GM21381 (cell line): ENCODE results near the gene UGGT2.
A peak's percentile ranks its signal among the peaks of the same experiment; 100 is the strongest.
"Not testable (repeated sequence)": the region's sequence is repeated elsewhere in the genome, so short reads cannot be mapped to it uniquely, and the experiment has no call there.

ENCODE experiments used
- ATAC-seq: cut with Tn5 transposase; IDR thresholded peaks from one replicate; pipeline ENCODE4 v1.9.1; 2021; ENCODE audit warnings: mild to moderate bottlenecking, moderate library complexity; ENCODE audit not compliant: unreplicated experiment

UGGT2 gene

GRCh38 chr13:95906999-95907398 lies 146.2 kb downstream of the UGGT2 start:
- ATAC-seq, result no peak

- no peak for ATAC-seq
Measured at GRCh38 chr13:95903569-95903968, 149.6 kb downstream of the UGGT2 start.

DNA sequence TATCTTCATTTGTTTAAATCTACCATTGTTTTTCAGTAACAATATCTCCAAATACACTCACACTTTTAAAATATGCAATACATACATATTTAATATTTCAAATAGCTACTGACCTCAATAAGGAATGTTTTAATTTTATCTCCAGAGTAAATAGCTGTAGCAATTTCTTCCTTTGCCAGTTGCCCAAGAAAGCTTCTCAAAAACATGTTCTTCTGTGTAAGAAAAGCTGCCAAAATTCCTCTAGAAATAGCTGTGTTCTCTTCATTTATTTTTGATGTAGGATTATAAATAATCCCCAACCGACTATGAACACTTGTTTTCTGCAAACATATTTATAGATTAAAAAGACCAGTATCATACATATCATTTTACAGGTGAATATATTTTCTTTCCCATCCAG lies 150.5 kb downstream of the UGGT2 start:
- ATAC-seq, result no peak

DNA sequence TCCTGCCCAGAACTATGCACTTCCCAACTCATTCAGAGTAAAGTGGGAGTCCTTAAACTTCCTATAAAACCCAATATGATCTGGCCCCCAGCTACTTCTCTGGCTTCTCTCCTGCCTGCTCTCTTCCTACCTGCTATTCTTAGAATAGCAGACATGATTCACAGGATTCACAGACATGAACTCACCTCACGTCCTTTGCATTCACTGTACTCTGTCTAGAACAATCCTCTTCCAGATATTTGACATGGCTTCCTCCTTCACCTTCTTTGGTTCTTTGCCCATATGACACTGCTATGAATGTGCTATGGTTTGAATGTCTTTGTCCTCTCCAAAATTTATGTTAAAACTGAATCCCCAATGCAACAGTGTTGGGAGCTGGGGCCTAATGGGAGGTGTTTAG lies 154.9 kb downstream of the UGGT2 start:
- no peak for ATAC-seq

DNA sequence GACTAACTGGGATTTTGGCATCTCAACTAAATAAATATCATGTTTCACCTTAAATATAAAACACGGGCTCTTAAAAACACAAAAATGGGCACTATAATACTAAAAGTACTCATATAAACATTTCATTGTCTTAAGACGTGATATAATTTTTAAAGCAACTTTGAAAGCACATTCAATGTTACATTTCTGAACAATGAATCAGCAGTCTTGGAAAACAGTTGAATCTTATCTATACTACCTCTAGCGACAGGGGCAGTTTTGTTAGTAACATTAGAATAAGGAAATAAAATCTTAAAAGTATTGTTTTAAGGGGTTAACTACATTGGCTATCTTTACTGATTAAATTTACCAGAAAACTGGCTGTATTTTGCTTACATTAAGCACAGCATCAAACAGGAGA lies 156.9 kb downstream of the UGGT2 start:
- no peak for ATAC-seq

- ATAC-seq, result no peak
Measured at GRCh38 chr13:95893861-95894260, 159.3 kb downstream of the UGGT2 start.

DNA sequence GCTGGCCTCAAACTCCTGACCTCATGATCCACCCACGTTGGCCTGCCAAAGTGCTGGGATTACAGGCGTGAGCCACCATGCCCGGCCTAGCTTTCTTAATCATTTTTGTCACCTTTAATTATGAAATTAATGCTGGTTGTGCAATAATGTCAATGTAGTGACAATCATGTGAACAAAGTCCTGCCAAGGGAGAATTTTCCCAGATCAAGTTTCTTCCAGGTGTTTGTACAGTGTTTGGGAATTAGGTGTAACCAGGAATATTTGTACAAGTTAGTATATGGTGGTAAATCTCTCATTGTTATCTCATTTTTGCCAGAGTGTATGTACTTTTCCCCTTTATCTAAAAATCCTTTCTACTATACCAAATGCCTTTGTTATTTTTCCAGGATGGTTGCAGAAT lies 171.1 kb downstream of the UGGT2 start:
- no peak for ATAC-seq

DNA sequence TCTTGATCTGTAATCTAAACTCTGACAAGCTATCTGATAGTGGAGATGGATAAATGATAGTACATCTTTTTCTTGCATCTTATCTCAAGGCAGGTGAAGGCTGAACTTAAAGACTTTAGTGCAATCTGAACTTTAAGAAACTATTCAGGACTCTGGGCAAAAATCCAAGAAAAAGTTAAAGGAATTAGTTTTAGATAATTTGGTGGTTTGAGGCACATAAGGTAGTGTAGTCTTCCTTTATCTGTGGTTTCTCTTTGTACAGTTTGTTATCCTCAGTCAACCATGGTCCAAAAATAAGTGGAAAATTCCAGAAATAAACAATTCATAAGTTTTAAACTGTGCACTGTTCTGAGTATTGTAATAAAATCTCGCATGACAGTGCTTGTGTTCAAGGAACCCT lies 172.9 kb downstream of the UGGT2 start:
- ATAC-seq, result no peak

DNA sequence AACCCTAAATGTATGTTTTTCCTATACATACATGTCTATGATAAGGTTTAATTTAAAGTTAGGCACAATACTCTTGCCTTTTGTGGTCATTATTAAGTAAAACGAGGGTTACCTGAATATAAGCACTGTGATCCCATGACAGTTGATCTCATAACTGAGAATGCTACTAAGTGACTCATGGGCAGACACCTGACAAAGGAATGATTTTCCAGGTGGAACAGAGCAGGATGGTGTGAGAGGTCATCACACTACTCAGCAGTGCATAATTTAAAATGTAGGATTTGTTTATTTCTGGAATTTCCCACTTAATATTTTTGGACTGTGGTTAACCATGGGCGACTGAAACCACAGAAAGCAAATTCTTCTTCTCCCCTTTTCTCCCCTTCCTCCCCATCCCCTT lies 178.9 kb downstream of the UGGT2 start:
- ATAC-seq, result no peak

GRCh38 chr13:95870421-95870820 lies 182.8 kb downstream of the UGGT2 start:
- no peak for ATAC-seq

DNA sequence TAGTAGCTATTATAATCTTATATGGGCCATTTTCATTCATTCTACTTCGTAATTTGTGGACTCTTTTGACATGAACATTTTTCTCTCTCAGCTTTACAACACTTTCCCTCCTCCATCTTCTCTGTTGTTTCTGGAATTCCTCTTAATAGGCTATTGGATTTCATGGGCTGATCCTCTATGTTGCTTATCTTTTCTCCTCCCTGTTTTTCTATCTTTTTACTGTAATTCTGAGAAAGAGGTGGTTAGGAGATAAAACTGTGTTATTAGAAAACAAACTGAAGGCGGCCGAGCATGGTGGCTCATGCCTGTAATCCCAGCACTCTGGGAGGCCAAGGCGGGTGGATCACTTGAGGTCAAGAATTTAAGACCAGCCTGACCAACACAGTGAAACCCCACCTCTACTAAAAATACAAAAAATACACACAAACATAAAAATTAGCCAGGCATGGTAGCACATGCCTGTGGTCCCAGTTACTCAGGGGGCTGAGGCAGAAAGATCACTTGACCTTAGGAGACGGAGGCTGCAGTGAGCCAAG lies 188.1 kb downstream of the UGGT2 start:
- no peak for ATAC-seq

DNA sequence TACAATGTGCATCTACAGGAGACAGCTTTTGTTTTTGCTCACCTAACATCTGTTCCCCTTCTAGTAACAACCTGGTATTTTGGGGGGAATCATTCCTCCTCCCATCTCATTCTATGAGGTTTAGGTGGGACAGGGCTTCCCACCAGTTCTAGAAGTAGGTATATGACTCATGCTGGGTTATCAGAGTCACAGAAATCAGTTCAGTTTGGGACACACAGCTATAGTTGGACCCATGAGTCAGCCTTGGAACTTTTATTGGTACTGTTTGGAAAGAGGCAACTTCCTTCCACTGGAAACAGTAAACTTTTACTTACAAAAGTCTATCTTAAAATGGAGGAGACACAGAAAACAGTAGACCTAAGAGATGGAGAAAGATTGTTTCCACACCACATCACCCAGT lies 190.8 kb downstream of the UGGT2 start:
- ATAC-seq, result no peak

GRCh38 chr13:95861296-95861695 lies 191.9 kb downstream of the UGGT2 start:
- no peak for ATAC-seq

DNA sequence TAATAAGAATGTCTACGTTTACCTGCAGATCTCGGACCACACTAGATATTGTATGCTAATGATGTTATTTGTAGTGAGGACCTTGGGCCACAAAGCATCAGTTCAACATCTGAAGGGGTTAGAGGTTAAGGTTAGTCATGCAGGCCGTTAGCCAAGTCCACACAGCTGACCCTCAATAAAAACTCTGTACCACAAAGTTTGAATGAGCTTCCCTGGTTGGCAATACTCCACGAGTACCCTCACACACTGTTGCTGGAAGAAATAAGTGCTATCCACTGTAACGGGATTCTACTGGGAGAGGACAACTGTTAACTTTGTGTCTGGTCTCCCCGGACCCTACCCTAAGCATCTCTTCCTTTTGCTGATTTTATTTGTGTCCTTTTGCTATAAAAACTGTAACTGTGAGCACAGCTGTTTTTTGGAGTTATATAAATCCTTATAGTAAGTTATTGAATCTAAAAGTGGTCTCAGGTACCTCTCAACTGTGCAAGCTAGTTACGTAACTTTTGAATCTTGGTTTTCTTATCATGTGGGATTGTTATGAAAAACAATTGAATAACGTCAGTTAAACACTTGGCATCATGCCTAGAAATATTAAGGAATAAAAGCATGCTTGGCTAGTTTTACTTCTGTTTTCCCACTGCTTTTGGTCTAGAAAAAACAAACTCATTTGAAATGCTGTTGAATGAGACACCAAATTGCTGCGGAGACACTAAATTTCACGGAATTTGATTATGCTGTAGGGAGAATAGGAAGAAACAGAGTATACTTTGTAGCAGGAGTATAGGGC lies 194.7 kb downstream of the UGGT2 start:
- ATAC-seq, result no peak

- ATAC-seq, result not testable (repeated sequence)
Measured at GRCh38 chr13:95845656-95846055, 207.5 kb downstream of the UGGT2 start.

DNA sequence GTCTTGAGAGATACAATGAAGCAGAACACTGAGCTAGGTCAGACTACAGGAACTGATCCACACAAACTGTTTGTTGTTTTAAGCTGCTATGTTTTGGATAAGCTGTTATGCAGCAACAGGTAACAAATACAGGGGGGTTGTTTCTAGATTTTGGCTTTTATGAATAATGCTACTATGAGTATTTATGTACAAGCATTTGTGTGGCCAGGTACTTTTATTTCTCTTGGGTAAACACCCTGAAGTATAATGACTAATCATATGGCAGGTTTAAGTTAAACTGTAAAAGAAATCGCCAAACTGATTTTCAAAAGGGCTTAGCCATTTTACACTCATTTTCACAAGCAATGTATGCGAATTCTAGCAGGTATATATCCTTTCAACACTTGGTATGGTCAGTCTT lies 210.3 kb downstream of the UGGT2 start:
- ATAC-seq, result no peak

DNA sequence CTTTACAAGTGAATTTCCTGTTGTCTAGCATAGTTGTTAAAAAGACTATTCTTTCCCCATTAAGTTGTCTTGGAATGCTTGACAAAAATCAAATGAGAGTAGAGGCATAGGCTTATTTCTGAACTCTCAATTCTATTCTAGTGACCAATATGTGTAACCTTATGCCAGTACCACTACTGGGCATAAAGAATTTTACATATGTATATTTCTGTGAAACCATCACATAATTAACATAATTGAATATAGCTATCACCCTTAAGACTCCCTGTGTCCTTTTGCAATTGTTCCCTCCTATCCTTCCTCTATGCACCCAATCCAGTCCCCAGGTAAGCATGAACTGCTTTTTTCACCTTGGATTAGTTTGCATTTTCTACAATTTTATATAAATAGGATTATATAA lies 211.3 kb downstream of the UGGT2 start:
- ATAC-seq, result no peak

GRCh38 chr13:95834134-95834765 lies 219.0 kb downstream of the UGGT2 start:
- peak; percentile 88 for ATAC-seq

DNA sequence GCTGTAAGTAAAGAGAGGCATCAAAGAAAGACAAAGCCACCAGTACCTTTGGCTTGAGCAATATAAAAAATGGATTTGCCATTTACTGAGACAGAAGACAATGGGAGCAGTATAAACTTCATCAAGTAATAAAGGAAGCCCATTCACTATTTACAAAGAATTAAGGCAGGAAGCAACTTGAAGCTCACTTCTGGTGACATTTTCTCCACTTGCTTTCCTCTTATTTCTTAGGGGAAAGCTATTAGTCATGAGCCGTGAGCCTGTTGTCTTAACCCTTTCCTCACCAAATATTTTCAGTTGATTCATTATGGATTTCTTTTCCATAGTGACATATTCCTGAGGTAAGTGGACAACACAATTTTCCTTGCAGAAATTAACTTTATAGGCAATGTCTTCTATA lies 219.5 kb downstream of the UGGT2 start:
- no peak for ATAC-seq

DNA sequence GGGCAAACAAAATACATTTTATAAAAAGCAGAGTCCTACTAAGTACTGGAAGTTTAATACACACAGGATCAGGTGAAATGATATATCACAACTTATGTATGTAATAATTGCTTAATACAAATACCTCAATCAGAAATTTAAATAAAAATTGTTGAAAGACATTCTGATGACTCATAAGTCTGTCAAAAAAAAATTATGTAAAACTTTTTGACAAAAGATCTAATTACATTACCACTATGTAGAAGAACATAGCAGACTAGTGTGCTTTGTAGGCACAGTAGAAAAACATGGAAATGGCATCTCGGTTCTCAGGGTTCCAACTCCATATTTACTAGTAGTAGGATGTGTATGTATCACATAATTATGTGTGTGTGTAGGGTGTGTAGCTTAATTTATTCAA lies 220.1 kb downstream of the UGGT2 start:
- ATAC-seq, result no peak

DNA sequence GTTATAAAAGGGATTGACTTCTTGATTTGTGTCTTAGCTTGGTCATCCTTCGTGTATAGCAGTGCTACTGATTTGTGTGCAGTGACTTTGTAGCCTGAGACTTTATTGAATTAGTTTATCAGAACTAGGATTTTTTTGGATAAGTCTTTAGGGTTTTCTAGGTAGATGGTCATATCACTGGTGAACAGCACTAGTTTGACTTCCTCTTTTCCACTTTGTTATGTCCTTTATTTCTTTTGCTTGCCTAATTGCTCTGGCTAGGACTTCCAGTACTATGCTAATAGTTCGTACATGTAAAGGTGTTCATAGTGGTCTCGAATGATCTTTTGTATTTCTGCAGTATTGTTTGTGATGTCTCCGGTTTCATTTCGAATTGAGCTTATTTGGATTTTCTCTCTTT lies 230.9 kb downstream of the UGGT2 start:
- no peak for ATAC-seq

- ATAC-seq, result no peak
Measured at GRCh38 chr13:95814495-95814894, 238.7 kb downstream of the UGGT2 start.
